ENCODE data around the gene SLC1A2. TPM values are rescaled to one million over a fixed set of nuclear protein-coding genes. Genes with fewer than 3 reads are reported as not detected.

Gene SLC1A2
- total RNA-seq, 1 experiment from 2014 or later = not detected

GRCh38 chr11:35380603-35381002 lies 38.8 kb downstream of the SLC1A2 start:
- POLR2A ChIA-PET = interaction anchor here (1.0 kb wide), 1 partner anchor 13 kb away, joined by 3 read pairs; no protein-coding TSS in a partner anchor
- H3K4me3 Mint-ChIP-seq (ENCODE audit: unreplicated experiment) = no peak overlapping the region
- DNase-seq (ENCODE audit: unreplicated experiment) = no peak
- CTCF ChIA-PET = interaction anchor here (0.9 to 1.4 kb wide), 3 partner anchors 13 to 119 kb away, joined by 3 to 4 read pairs (median 3); no protein-coding TSS in a partner anchor
- no peak for TF ChIP-seq CTCF (IDR thresholded peaks at IDR 0.05; ENCODE audit: unreplicated experiment)
- H3K27ac Mint-ChIP-seq (ENCODE audit: low read depth, unreplicated experiment) = no peak overlapping the region
- H3K4me1 Mint-ChIP-seq (ENCODE audit: insufficient read depth, unreplicated experiment) = no peaks in the 10 kb centered on the region
- intact Hi-C loops (cut with micrococcal nuclease) = no loop called here
- H3K36me3 Mint-ChIP-seq (ENCODE audit: insufficient read depth, unreplicated experiment) = peaks cover 6% of the 10 kb centered on the region
- no peaks in the 10 kb centered on the region for H3K27me3 Mint-ChIP-seq (ENCODE audit: insufficient read depth, unreplicated experiment)
- no peaks in the 10 kb centered on the region for H3K9me3 Mint-ChIP-seq (ENCODE audit: unreplicated experiment)
- BruUV-seq (replicated peaks) = no TSS peak

GRCh38 chr11:35377262-35377661 lies 42.1 kb downstream of the SLC1A2 start:
- no peak for DNase-seq (ENCODE audit: unreplicated experiment)
- intact Hi-C loops (cut with micrococcal nuclease) = no loop called here
- Mint-ChIP-seq H3K9me3 (ENCODE audit: unreplicated experiment) (no peaks in the 10 kb centered on the region), H3K4me1 (ENCODE audit: insufficient read depth, unreplicated experiment) (no peaks in the 10 kb centered on the region), H3K27ac (ENCODE audit: low read depth, unreplicated experiment) (no peak overlapping the region), H3K27me3 (ENCODE audit: insufficient read depth, unreplicated experiment) (no peaks in the 10 kb centered on the region), H3K36me3 (ENCODE audit: insufficient read depth, unreplicated experiment) (peaks cover 5% of the 10 kb centered on the region), H3K4me3 (ENCODE audit: unreplicated experiment) (no peak overlapping the region)
- TF ChIP-seq CTCF (IDR thresholded peaks at IDR 0.05; ENCODE audit: unreplicated experiment) = no peak
- BruUV-seq (replicated peaks) = no TSS peak
- POLR2A ChIA-PET = interaction anchor here (2.0 kb wide), 1 partner anchor 13 kb away, joined by 4 read pairs; no protein-coding TSS in a partner anchor
- CTCF ChIA-PET = interaction anchor here (0.6 to 1.6 kb wide), 2 partner anchors 10 to 88 kb away, joined by 3 to 6 read pairs; no protein-coding TSS in a partner anchor

- Mint-ChIP-seq H3K36me3 (ENCODE audit: insufficient read depth, unreplicated experiment) (no peaks in the 10 kb centered on the region), H3K4me1 (ENCODE audit: insufficient read depth, unreplicated experiment) (no peaks in the 10 kb centered on the region), H3K27me3 (ENCODE audit: insufficient read depth, unreplicated experiment) (no peaks in the 10 kb centered on the region), H3K27ac (ENCODE audit: low read depth, unreplicated experiment) (no peak overlapping the region), H3K9me3 (ENCODE audit: unreplicated experiment) (no peaks in the 10 kb centered on the region), H3K4me3 (ENCODE audit: unreplicated experiment) (no peak overlapping the region)
- TF ChIP-seq CTCF (IDR thresholded peaks at IDR 0.05; ENCODE audit: unreplicated experiment) = no peak
- ChIA-PET CTCF (interaction anchor here (0.7 to 1.0 kb wide), 3 partner anchors 15 to 443 kb away, joined by 3 to 4 read pairs (median 3); no protein-coding TSS in a partner anchor), POLR2A (interaction anchor here (1.2 kb wide), 1 partner anchor 13 kb away, joined by 4 read pairs; no protein-coding TSS in a partner anchor)
- DNase-seq (ENCODE audit: unreplicated experiment) = no peak
- no TSS peak for BruUV-seq (replicated peaks)
- intact Hi-C loops (cut with micrococcal nuclease) = no loop called here
Observed at GRCh38 chr11:35376613-35377012, 42.7 kb downstream of the SLC1A2 start.

GRCh38 chr11:35376118-35376510 lies 43.2 kb downstream of the SLC1A2 start:
- intact Hi-C loops (cut with micrococcal nuclease) = no loop called here
- H3K27me3 Mint-ChIP-seq (ENCODE audit: insufficient read depth, unreplicated experiment) = no peaks in the 10 kb centered on the region
- TF ChIP-seq CTCF (IDR thresholded peaks at IDR 0.05; ENCODE audit: unreplicated experiment) = no peak
- H3K9me3 Mint-ChIP-seq (ENCODE audit: unreplicated experiment) = no peaks in the 10 kb centered on the region
- POLR2A ChIA-PET = interaction anchor here (1.2 kb wide), 1 partner anchor 12 kb away, joined by 4 read pairs; no protein-coding TSS in a partner anchor
- no peak overlapping the region for H3K4me3 Mint-ChIP-seq (ENCODE audit: unreplicated experiment)
- no peaks in the 10 kb centered on the region for H3K4me1 Mint-ChIP-seq (ENCODE audit: insufficient read depth, unreplicated experiment)
- CTCF ChIA-PET = interaction anchor here (0.7 to 1.0 kb wide), 4 partner anchors 16 to 454 kb away, joined by 3 to 4 read pairs (median 3); no protein-coding TSS in a partner anchor
- no peak overlapping the region for H3K27ac Mint-ChIP-seq (ENCODE audit: low read depth, unreplicated experiment)
- BruUV-seq (replicated peaks) = no TSS peak
- no peak for DNase-seq (ENCODE audit: unreplicated experiment)
- no peaks in the 10 kb centered on the region for H3K36me3 Mint-ChIP-seq (ENCODE audit: insufficient read depth, unreplicated experiment)
